Stimulated activated CD4-positive, alpha-beta T cell treated with anti-CD3 and anti-CD28 coated beads, Interleukin-4, amount 100 ng/mL, for 1 hour (primary cell): ENCODE measurements around the gene SEPHS2.
"Not testable (repeated sequence)": the region's sequence is repeated elsewhere in the genome, so short reads cannot be mapped to it uniquely, and the experiment has no call there.

Experiments used
- DNase-seq: peaks from one replicate; pipeline ENCODE4 v3.0.0-alpha.2; 2020

Gene SEPHS2

GRCh38 chr16:30445408-30446202 is at the start of gene SEPHS2:
TSS of gene SEPHS2 (minus strand) at chr16:30445874. CDS start at chr16:30445727, 147 bp downstream.
- peak; percentile 96 for DNase-seq

GRCh38 chr16:30494709-30495108 is 49.0 kb upstream of the SEPHS2 start:
- no peak for DNase-seq

GRCh38 chr16:30493941-30494488 is 48.3 kb upstream of the SEPHS2 start:
- no peak for DNase-seq

GRCh38 chr16:30491744-30492308 is 46.2 kb upstream of the SEPHS2 start:
- no peak for DNase-seq

GRCh38 chr16:30491229-30491628 is 45.6 kb upstream of the SEPHS2 start:
- DNase-seq: no peak

- DNase-seq: no peak
These were observed 44.5 kb upstream of the SEPHS2 start for GRCh38 chr16:30490210-30490609.

GRCh38 chr16:30488764-30489605 is 43.3 kb upstream of the SEPHS2 start:
- no peak for DNase-seq

GRCh38 chr16:30485818-30486436 is 40.3 kb upstream of the SEPHS2 start:
- no peak for DNase-seq

- DNase-seq: no peak
These were observed 39.2 kb upstream of the SEPHS2 start for GRCh38 chr16:30484887-30485286.

- no peak for DNase-seq
These were observed 36.7 kb upstream of the SEPHS2 start for GRCh38 chr16:30482366-30482765.

GRCh38 chr16:30481381-30481780 is 35.7 kb upstream of the SEPHS2 start:
- no peak for DNase-seq

GRCh38 chr16:30478766-30479478 is 33.2 kb upstream of the SEPHS2 start:
- DNase-seq: no peak

- not testable (repeated sequence) for DNase-seq
These were observed 32.1 kb upstream of the SEPHS2 start for GRCh38 chr16:30477773-30478172.

GRCh38 chr16:30476991-30477390 is 31.3 kb upstream of the SEPHS2 start:
- no peak for DNase-seq

GRCh38 chr16:30474684-30475083 is 29.0 kb upstream of the SEPHS2 start:
- no peak for DNase-seq

GRCh38 chr16:30474074-30474452 is 28.4 kb upstream of the SEPHS2 start:
- no peak for DNase-seq

- DNase-seq: peak; percentile 74
These were observed 27.8 kb upstream of the SEPHS2 start for GRCh38 chr16:30473231-30474073.

GRCh38 chr16:30472328-30472942 is 26.8 kb upstream of the SEPHS2 start, which contains the start of gene ITGAL:
TSS of gene ITGAL (plus strand) at chr16:30472742. CDS start at chr16:30472838, 96 bp downstream.
- DNase-seq: peak; percentile 79

GRCh38 chr16:30470632-30470995 is 24.9 kb upstream of the SEPHS2 start:
- DNase-seq: no peak

- no peak for DNase-seq
These were observed 24.5 kb upstream of the SEPHS2 start for GRCh38 chr16:30470170-30470512.

GRCh38 chr16:30464078-30464477 is 18.4 kb upstream of the SEPHS2 start:
- DNase-seq: no peak
